IMR-90 (cell line): Measurements from ENCODE around the gene NLE1. TPM values are rescaled to one million over a fixed set of nuclear protein-coding genes. Genes with fewer than 3 reads are reported as not detected.

ENCODE experiments used
- ATAC-seq: fragments of 200-7000 bp; cut with Tn5 transposase; 2 replicates; pipeline ENCODE4 v1.9.1; 2020; ENCODE audit warnings: low read depth, mild to moderate bottlenecking, moderate library complexity
- BruUV-seq: library from RNA; stranded (reverse); fragments of 400-500 nt; replicated peaks from 2 replicates; lab custom pipeline; 2021; lab: Mats Ljungman, UMichigan
- CTCF ChIA-PET: fragments of 300-600 bp; formaldehyde crosslinking; extraction: SDS; loops from one replicate; lab custom pipeline; 2021; ENCODE audit warnings: antibody characterized with exemption; lab: Yijun Ruan, JAX
- POLR2A ChIA-PET: fragments of 300-600 bp; sonication (Branson Sonifier 250); formaldehyde crosslinking; loops from one replicate; lab custom pipeline; 2022; ENCODE audit warnings: antibody characterized with exemption; ENCODE audit not compliant: unreplicated experiment; lab: Charles Lee
- DNase-seq: peaks from one replicate; pipeline ENCODE4 v3.0.0; 2013
- H2AFZ ChIP-seq: replicated peaks from 2 replicates; pipeline ENCODE3; 2013; ENCODE audit warnings: low read length, mild to moderate bottlenecking; ENCODE audit not compliant: poor library complexity
- H2AK5ac ChIP-seq: 2 replicates; pipeline ENCODE4 v1.6.1; 2013; ENCODE audit warnings: low read depth, low read length, inconsistent platforms
- H2AK9ac ChIP-seq: replicated peaks from 2 replicates; pipeline ENCODE3; 2013; ENCODE audit warnings: mild to moderate bottlenecking, low read depth, low read length, moderate library complexity; ENCODE audit not compliant: poor library complexity
- H2BK120ac ChIP-seq: 2 replicates; pipeline ENCODE4 v1.6.1; 2013; ENCODE audit warnings: low read depth, low read length, inconsistent platforms
- H2BK15ac ChIP-seq: 3 replicates; pipeline ENCODE4 v1.6.1; 2013; ENCODE audit warnings: low read depth, low read length, inconsistent platforms
- H2BK20ac ChIP-seq: 2 replicates; pipeline ENCODE4 v1.6.1; 2013; ENCODE audit warnings: low read depth, mild to moderate bottlenecking, inconsistent platforms, low read length, moderate library complexity
- H2BK5ac ChIP-seq: 2 replicates; pipeline ENCODE4 v1.6.1; 2013; ENCODE audit warnings: mild to moderate bottlenecking, low read depth, low read length, inconsistent platforms; ENCODE audit not compliant: poor library complexity, severe bottlenecking
- H3K14ac ChIP-seq: replicated peaks from 2 replicates; pipeline ENCODE4 v1.6.1; 2013; ENCODE audit warnings: low read depth, low read length, inconsistent platforms
- H3K18ac ChIP-seq: 2 replicates; pipeline ENCODE4 v1.6.1; 2013; ENCODE audit warnings: low read depth, low read length, control low read depth
- H3K23ac ChIP-seq: 2 replicates; pipeline ENCODE4 v1.6.1; 2013; ENCODE audit warnings: low read depth, low read length, inconsistent platforms
- H3K27ac ChIP-seq: 2 replicates; pipeline ENCODE4 v1.5.1; 2013; ENCODE audit warnings: mild to moderate bottlenecking, control low read depth, low read length; ENCODE audit not compliant: insufficient read depth
- H3K27me3 ChIP-seq: 2 replicates; pipeline ENCODE4 v1.6.1; 2013; ENCODE audit warnings: low read length; ENCODE audit not compliant: control insufficient read depth, insufficient read depth
- H3K36me3 ChIP-seq: 2 replicates; pipeline ENCODE4 v1.6.1; 2013; ENCODE audit warnings: low read length, mixed read lengths; ENCODE audit not compliant: control insufficient read depth, insufficient read depth
- H3K4ac ChIP-seq: 2 replicates; pipeline ENCODE4 v1.6.1; 2013; ENCODE audit warnings: low read depth, low read length, inconsistent platforms
- H3K4me1 ChIP-seq: 2 replicates; pipeline ENCODE4 v1.6.1; 2013; ENCODE audit warnings: low read length, mixed read lengths; ENCODE audit not compliant: control insufficient read depth, insufficient read depth
- H3K4me2 ChIP-seq: 2 replicates; pipeline ENCODE4 v1.6.1; 2013; ENCODE audit warnings: low read depth, mild to moderate bottlenecking, control low read depth, low read length, moderate library complexity
- H3K4me3 ChIP-seq: 2 replicates; pipeline ENCODE4 v1.5.1; 2013; ENCODE audit warnings: low read depth, mild to moderate bottlenecking, control low read depth, low read length, moderate library complexity; ENCODE audit not compliant: insufficient read depth
- H3K56ac ChIP-seq: 2 replicates; pipeline ENCODE4 v1.6.1; 2013; ENCODE audit warnings: low read length, inconsistent platforms; ENCODE audit not compliant: insufficient read depth; ENCODE audit errors: extremely low read depth
- H3K79me1 ChIP-seq, 2 experiments: 2 replicates each; pipeline ENCODE4 v1.6.1; 2013; ENCODE audit warnings: low read length in 2 of 2, inconsistent platforms in 1 of 2, low read depth in 1 of 2
- H3K9ac ChIP-seq: 2 replicates; pipeline ENCODE4 v1.6.1; 2013; ENCODE audit warnings: low read depth, low read length, control low read depth
- H3K9me1 ChIP-seq: 2 replicates; pipeline ENCODE4 v1.6.1; 2013; ENCODE audit warnings: low read length, inconsistent platforms; ENCODE audit not compliant: insufficient read depth
- H3K9me3 ChIP-seq: 2 replicates; pipeline ENCODE4 v1.6.1; 2013; ENCODE audit warnings: low read length; ENCODE audit not compliant: control insufficient read depth, insufficient read depth
- H4K20me1 ChIP-seq: 2 replicates; pipeline ENCODE4 v1.6.1; 2013; ENCODE audit warnings: low read length, inconsistent platforms; ENCODE audit not compliant: insufficient read depth
- H4K5ac ChIP-seq: 2 replicates; pipeline ENCODE4 v1.6.1; 2013; ENCODE audit warnings: mild to moderate bottlenecking, low read depth, low read length, control low read depth
- H4K8ac ChIP-seq, 2 experiments: 2 replicates each; pipeline ENCODE4 v1.6.1; 2013; ENCODE audit warnings: low read depth in 2 of 2, low read length in 2 of 2, control low read depth in 1 of 2, inconsistent platforms in 1 of 2
- H4K91ac ChIP-seq: 2 replicates; pipeline ENCODE4 v1.6.1; 2013; ENCODE audit warnings: low read depth, low read length, inconsistent platforms; ENCODE audit not compliant: insufficient read depth
- BHLHE40 ChIP-seq: fragments of 150-350 bp; IDR thresholded peaks from 2 replicates; pipeline ENCODE4 v1.6.1; 2016; ENCODE audit warnings: mild to moderate bottlenecking, low read depth, low read length
- CHD1 ChIP-seq: IDR thresholded peaks from 2 replicates; pipeline ENCODE4 v1.6.1; 2012; ENCODE audit warnings: low read depth, low read length, improper control_type of control experiment
- ELK1 ChIP-seq: fragments of 150-350 bp; IDR thresholded peaks from 2 replicates; pipeline ENCODE4 v1.6.1; 2016; ENCODE audit warnings: low read depth, mild to moderate bottlenecking, low read length, moderate library complexity, borderline replicate concordance
- MAFK ChIP-seq: IDR thresholded peaks from 2 replicates; pipeline ENCODE4 v1.6.1; 2012; ENCODE audit warnings: low read depth, low read length, improper control_type of control experiment
- MXI1 ChIP-seq: IDR thresholded peaks from 2 replicates; pipeline ENCODE4 v1.6.1; 2012; ENCODE audit warnings: low read depth, mild to moderate bottlenecking, low read length, moderate library complexity, borderline replicate concordance
- POLR2A ChIP-seq: IDR thresholded peaks from 2 replicates; pipeline ENCODE4 v1.6.1; 2012; ENCODE audit warnings: mild to moderate bottlenecking, low read depth, low read length
- WGBS, 2 experiments: methylation state at CpG; one replicate each; pipeline versions ENCODE4 v1.1.5 to v1.1.7; 2013; ENCODE audit warnings: missing lambda C conversion rate in 2 of 2; ENCODE audit not compliant: insufficient read length in 1 of 2; ENCODE audit errors: extremely low coverage in 2 of 2; 5-methylcytosine and 5-hydroxymethylcytosine counted together
- dilution Hi-C: fragments of 300-500 bp; cut with HindIII; formaldehyde crosslinking; loops from one replicate; pipeline ENCODE4 v1.14.3; 2018; ENCODE audit warnings: low sequenced_read_pairs; ENCODE audit not compliant: unreplicated experiment
- in situ Hi-C: fragments of 300-500 bp; cut with MboI; formaldehyde crosslinking; loops from 3 replicates; pipeline ENCODE4 v1.14.3; 2019; ENCODE audit warnings: low sequenced_read_pairs, inconsistent platforms, mixed read lengths
- intact Hi-C: fragments of 100-400 bp; cut with micrococcal nuclease; formaldehyde crosslinking; loops from 2 replicates; pipeline ENCODE4 v1.10.0; 2022
- polyA plus RNA-seq, 3 experiments: library from polyadenylated mRNA; depleted of rRNA; stranded (reverse); fragments of >200 nt; gene quantifications; 2 replicates each; pipeline ENCODE4 v1.2.3, GENCODE V29; 2012; ENCODE audit warnings: low replicate concordance in 1 of 3
- total RNA-seq: library from RNA; depleted of rRNA; stranded (reverse); fragments of >200 nt; gene quantifications from 2 replicates; pipeline ENCODE4 v1.2.3, GENCODE V29; 2012

NLE1 gene
- total and polyA plus RNA-seq, 2 of the 4 experiments (the other 2 are of a cell fraction): 18.6 to 23.7 TPM

GRCh38 chr17:35175638-35176415, 33.7 kb upstream of the NLE1 start:
- in situ Hi-C loops: no loop called here
- no peaks in the 10 kb centered on the region for H3K9me3 ChIP-seq
- no peak overlapping the region for H3K14ac ChIP-seq
- TF ChIP-seq POLR2A: no peak
- TF ChIP-seq BHLHE40: no peak
- TF ChIP-seq MXI1: no peak
- TF ChIP-seq CHD1: no peak
- no peak for TF ChIP-seq MAFK
- TF ChIP-seq ELK1: no peak
- no peak overlapping the region for H4K91ac ChIP-seq
- H3K18ac ChIP-seq: no peak overlapping the region
- peaks cover 6% of the 10 kb centered on the region for H3K27me3 ChIP-seq
- no peaks in the 10 kb centered on the region for H3K9me1 ChIP-seq
- H3K9ac ChIP-seq: no peak overlapping the region
- dilution Hi-C loops: loop anchor here (25.0 kb wide), 1 partner anchor 361 kb away; the partner anchor contains the start of gene SLFN12L
- DNase-seq (no peak), ATAC-seq (no peak)
- no peak overlapping the region for H2BK20ac ChIP-seq
- no peak overlapping the region for H3K27ac ChIP-seq
- 17% methylated on average over 1 of the region's 9 CpGs; no CpG with 5 or more reads in 1 of the 2 experiments for WGBS, 2 experiments
- no peak overlapping the region for H2AK9ac ChIP-seq
- no peak overlapping the region for H3K23ac ChIP-seq
- no peak overlapping the region for H4K8ac ChIP-seq
- no peak overlapping the region for H2BK120ac ChIP-seq
- ChIA-PET POLR2A (no interaction called here), CTCF (interaction anchor here (0.6 kb wide), 1 partner anchor 12 kb away, joined by 4 read pairs; no protein-coding TSS in a partner anchor)
- H3K4me3 ChIP-seq: no peak overlapping the region
- H3K4ac ChIP-seq: no peak overlapping the region
- intact Hi-C loops: loop anchor here (10.0 kb wide), 1 partner anchor 259 kb away; the partner anchor contains the start of gene SLFN12
- H4K5ac ChIP-seq: no peak overlapping the region
- H2AK5ac ChIP-seq: no peak overlapping the region
- H2AFZ ChIP-seq: no peak overlapping the region
- no peak overlapping the region for H3K56ac ChIP-seq
- no peak overlapping the region for H2BK5ac ChIP-seq
- no peak overlapping the region for H2BK15ac ChIP-seq
- no peaks in the 10 kb centered on the region for H3K79me1 ChIP-seq
- H3K36me3 ChIP-seq: no peaks in the 10 kb centered on the region
- H4K20me1 ChIP-seq: no peaks in the 10 kb centered on the region
- no peaks in the 10 kb centered on the region for H3K4me1 ChIP-seq
- no TSS peak for BruUV-seq
- H3K4me2 ChIP-seq: no peak overlapping the region
